HL-60/S4 treated with phorbol 12-myristate 13-acetate at 8.2 ng/mL for 4 days and 3 days (cell line): ENCODE measurements around the gene PNKD.
"Not testable (repeated sequence)": the region's sequence is repeated elsewhere in the genome, so short reads cannot be mapped to it uniquely, and the experiment has no call there.

Experiments
- in situ Hi-C: fragments of 300-500 bp; cut with MboI; formaldehyde crosslinking; loops from 2 replicates; pipeline ENCODE4 v1.15.0; 2022; ENCODE audit warnings: low sequenced_read_pairs

The PNKD gene

GRCh38 chr2:218272531-218273212 lies 2.4 kb downstream of the PNKD start:
- in situ Hi-C loops = no loop called here

GRCh38 chr2:218273214-218273907 lies 3.0 kb downstream of the PNKD start:
- in situ Hi-C loops = not testable (repeated sequence)

- in situ Hi-C loops = no loop called here
Measured at GRCh38 chr2:218273908-218274249, 3.6 kb downstream of the PNKD start.

GRCh38 chr2:218274586-218274985 lies 4.3 kb downstream of the PNKD start:
- in situ Hi-C loops = no loop called here

GRCh38 chr2:218275371-218276072 lies 5.2 kb downstream of the PNKD start:
- in situ Hi-C loops = no loop called here

- in situ Hi-C loops = no loop called here
Measured at GRCh38 chr2:218276986-218277755, 6.9 kb downstream of the PNKD start.

- in situ Hi-C loops = no loop called here
Measured at GRCh38 chr2:218277921-218278320, 7.6 kb downstream of the PNKD start.

GRCh38 chr2:218278531-218279360 lies 8.4 kb downstream of the PNKD start:
- in situ Hi-C loops = no loop called here

- in situ Hi-C loops = loop anchor here (10.0 kb wide), 1 partner anchor 114 kb away; the partner anchor contains the start of gene CTDSP1
Measured at GRCh38 chr2:218280260-218280870, 10.0 kb downstream of the PNKD start.

GRCh38 chr2:218281449-218281848 lies 11.1 kb downstream of the PNKD start:
- in situ Hi-C loops = loop anchor here (10.0 kb wide), 1 partner anchor 113 kb away; the partner anchor contains the start of gene CTDSP1

GRCh38 chr2:218282173-218282991 lies 12.1 kb downstream of the PNKD start:
- in situ Hi-C loops = loop anchor here (10.0 kb wide), 1 partner anchor 112 kb away; the partner anchor contains the start of gene CTDSP1

- in situ Hi-C loops = loop anchor here (10.0 kb wide), 1 partner anchor 111 kb away; the partner anchor contains the start of gene CTDSP1
Measured at GRCh38 chr2:218284106-218284811, 13.9 kb downstream of the PNKD start.

GRCh38 chr2:218285604-218286003 lies 15.3 kb downstream of the PNKD start:
- in situ Hi-C loops = loop anchor here (10.0 kb wide), 1 partner anchor 109 kb away; the partner anchor contains the start of gene CTDSP1

- in situ Hi-C loops = loop anchor here (10.0 kb wide), 1 partner anchor 108 kb away; the partner anchor contains the start of gene CTDSP1
Measured at GRCh38 chr2:218286570-218287459, 16.5 kb downstream of the PNKD start.

- in situ Hi-C loops = loop anchor here (10.0 kb wide), 1 partner anchor 105 kb away; the partner anchor contains the start of gene CTDSP1
Measured at GRCh38 chr2:218289639-218290315, 19.5 kb downstream of the PNKD start.
